HG03045 (cell line): ENCODE measurements around the gene GAL3ST3.
"Not testable (repeated sequence)": the region's sequence is repeated elsewhere in the genome, so short reads cannot be mapped to it uniquely, and the experiment has no call there.

Experiments
- ATAC-seq: cut with Tn5 transposase; IDR thresholded peaks from one replicate; pipeline ENCODE4 v1.9.1; 2021; ENCODE audit warnings: mild to moderate bottlenecking, moderate library complexity; ENCODE audit not compliant: unreplicated experiment

The GAL3ST3 gene

GRCh38 chr11:66048547-66049323, at the start of gene GAL3ST3:
Gene GAL3ST3 (minus strand): TSS chr11:66049161. CDS start chr11:66045415, 3,746 bp downstream.
- ATAC-seq = no peak

DNA sequence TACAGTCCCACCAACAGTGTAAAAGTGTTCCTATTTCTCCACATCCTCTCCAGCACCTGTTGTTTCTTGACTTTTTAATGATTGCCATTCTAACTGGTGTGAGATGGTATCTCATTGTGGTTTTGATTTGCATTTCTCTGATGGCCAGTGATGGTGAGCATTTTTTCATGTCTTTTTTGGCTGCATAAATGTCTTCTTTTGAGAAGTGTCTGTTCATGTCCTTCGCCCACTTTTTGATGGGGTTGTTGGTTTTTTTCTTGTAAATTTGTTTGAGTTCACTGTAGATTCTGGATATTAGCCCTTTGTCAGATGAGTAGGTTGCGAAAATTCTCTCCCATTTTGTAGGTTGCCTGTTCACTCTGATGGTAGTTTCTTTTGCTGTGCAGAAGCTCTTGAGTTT, 43.2 kb upstream of the GAL3ST3 start:
- ATAC-seq = not testable (repeated sequence)

DNA sequence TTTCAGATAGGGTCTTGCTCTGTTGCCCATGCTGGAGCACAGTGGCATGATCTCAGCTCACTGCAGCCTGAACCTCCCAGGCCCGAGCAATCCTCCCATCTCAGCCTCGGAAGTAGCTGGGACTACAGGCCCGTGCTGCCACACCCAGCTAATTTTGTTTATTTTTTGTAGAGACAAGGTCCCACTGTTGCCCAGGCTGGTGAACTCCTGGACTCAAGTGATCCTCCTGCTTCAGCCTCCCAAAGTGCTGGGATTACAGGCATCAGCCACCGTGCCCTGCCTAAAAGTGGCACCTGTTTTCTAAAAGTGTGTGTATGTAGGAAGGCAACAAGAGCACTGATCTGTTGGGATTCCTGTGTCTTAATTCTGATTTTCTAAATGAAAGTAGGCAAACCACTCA, 41.3 kb upstream of the GAL3ST3 start:
- no peak for ATAC-seq

DNA sequence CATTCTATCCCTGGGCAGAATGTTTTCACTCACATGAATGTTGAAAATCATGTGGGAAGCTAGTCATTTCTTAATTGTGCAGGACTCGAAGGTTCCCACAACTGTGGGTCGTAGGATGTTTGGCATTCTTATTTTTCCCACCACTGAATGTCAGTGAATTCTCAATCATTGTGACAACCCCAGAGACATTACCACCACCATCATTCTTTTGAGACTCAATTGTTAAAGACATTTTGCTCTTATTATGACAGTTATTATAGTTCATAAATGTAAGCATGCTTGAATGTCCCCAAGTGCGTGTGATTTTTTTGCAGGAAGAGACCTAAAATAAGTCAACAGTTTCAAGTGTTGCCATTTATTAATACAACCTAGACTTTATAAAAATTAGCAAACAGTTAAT, 40.1 kb upstream of the GAL3ST3 start:
- no peak for ATAC-seq

GRCh38 chr11:66087148-66087908, 38.4 kb upstream of the GAL3ST3 start:
- no peak for ATAC-seq

DNA sequence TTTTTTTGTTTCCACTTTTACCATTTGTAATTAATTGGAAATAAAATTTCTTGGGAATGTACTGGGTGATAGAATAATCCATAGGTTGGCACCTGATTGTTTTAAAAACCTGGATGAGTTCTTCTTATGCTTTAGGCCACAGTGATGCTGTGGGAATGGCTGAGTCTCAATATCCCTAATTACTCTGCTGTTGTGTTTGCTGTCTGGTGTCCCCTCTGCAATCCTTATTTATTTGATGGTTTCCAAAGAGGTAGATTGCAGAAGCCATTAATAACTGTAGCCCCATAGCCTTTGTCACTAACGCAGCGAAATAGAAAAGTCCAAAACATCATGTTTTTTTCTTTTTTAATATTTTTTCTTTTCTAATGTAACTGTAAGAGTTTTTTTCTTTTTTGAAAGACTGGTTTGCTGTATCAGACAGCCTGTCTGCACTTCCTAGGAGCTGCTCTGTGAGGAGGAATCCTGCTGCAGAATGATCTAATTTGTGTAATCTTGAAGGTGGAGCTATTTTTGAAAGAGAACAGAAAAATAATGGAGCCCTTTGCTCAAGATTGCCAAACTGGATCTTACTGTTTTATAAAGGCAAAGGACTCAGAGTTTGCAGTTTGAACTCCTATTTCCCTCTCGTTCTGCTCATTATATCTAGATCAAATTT, 36.0 kb upstream of the GAL3ST3 start:
- ATAC-seq = no peak

DNA sequence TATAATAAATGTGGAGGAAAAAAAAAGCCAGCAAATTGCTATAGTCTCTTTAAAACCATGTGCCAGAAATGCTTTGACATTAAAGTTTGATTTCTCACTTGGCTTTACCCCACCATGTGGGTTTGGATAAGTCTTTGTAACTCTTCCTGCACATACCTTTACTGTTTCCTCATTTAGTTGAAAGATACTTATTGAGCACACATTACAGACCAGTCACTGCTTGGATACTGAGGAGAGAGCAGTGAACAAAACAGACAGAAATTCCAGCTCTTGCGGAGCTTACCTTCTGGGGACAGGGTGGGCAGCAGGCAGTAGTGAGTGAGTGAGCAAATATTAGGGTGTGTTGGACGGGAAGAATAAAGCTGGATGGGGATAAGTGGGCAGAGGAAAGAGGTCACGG, 34.8 kb upstream of the GAL3ST3 start:
- ATAC-seq = no peak

DNA sequence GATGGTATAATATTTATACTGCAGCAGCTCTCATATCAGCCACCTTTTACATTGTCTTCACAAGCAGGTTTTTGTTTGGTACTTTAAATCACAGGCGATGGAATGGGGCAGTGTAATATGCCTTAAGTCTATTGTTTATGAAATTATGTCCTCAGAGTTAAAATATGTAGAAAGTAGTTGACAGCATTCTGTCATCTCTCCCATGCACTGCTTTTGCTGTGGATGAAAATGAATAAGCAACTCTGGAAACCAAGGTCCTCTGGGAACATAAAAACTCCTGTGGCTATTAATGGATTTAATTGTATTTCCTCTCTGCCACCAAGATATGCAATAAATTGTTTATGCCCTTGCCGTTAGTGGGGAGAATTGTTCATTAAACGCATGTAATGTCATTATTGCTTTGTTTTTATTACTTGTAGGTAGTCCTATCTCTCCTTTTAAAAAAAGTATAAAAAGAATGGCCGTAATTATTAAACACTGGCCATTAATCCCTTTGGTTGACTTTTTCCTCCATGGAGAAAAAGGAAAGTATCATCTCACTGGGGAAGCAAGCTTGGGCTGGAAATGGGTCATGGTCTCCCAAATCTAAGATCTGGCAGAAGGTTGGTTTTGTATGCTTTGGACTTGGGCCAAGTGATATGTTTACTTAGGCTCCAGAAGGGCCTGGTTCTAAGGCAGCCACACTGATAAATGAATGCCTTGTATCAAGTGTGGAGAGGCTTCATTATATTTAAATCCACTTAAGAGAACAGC, 34.2 kb upstream of the GAL3ST3 start:
- no peak for ATAC-seq

GRCh38 chr11:66081505-66081904, 32.5 kb upstream of the GAL3ST3 start:
- ATAC-seq = no peak

- no peak for ATAC-seq
Measured at GRCh38 chr11:66080055-66080817, 31.3 kb upstream of the GAL3ST3 start.

DNA sequence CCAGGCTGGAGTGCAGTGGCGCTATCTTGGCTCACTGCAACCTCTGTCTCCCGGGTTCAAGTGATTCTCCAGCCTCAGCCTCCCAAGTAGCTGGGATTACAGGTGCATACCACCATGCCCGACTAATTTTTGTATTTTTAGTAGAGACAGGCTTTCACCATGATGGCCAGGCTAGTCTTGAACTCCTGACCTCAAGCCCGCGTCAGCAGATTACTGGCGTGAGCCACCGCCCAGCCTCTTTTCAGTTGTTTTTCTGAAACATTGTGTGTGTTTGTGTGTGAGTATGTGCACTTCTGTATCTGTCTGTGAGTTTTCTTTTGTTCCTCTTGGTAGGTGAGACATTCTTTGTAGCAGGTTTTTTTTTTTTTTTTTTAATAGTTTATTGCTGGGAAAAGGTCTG, 30.0 kb upstream of the GAL3ST3 start:
- not testable (repeated sequence) for ATAC-seq

GRCh38 chr11:66077927-66078326, 29.0 kb upstream of the GAL3ST3 start:
- ATAC-seq = no peak

- ATAC-seq = no peak
Measured at GRCh38 chr11:66076561-66076960, 27.6 kb upstream of the GAL3ST3 start.

- ATAC-seq = no peak
Measured at GRCh38 chr11:66075273-66075672, 26.3 kb upstream of the GAL3ST3 start.

DNA sequence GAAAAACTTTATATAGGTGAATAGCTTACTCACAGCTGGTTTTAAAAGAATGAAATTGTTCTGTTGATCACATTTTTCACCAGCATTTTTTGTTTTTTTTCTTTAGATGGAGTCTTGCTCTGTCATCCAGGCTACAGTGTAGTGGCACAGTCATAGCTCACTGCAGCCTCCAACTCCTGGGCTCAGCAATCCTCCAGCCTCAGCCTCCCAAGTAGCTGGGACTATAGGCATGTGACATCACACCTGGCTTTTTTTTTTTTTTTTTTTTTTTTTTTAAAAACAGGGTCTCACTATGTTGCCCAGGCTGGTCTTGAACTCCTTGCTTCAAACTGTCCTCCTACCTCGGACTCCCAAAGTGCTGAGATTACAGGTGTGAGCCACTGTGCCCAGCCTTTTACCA, 24.7 kb upstream of the GAL3ST3 start:
- ATAC-seq = no peak

GRCh38 chr11:66072518-66072917, 23.6 kb upstream of the GAL3ST3 start:
- no peak for ATAC-seq

DNA sequence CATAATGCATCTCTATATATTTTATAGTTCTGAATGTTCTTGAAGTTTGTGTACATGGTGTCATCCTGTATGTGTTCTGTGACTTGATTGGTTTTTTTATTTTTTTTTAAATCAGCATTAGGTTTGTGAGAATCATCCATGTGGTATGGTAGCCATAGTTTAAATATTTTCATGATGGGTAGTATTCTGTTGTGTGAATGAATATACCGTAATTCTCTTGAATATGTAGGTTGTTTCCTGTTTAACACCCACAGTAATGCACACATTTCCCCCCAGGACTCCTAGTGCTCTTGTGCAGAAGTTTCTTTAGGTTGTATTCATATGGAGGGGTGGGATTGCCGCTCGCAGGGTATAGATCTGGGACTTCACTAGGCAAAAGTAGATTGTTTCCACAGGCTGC, 23.1 kb upstream of the GAL3ST3 start:
- ATAC-seq = no peak

DNA sequence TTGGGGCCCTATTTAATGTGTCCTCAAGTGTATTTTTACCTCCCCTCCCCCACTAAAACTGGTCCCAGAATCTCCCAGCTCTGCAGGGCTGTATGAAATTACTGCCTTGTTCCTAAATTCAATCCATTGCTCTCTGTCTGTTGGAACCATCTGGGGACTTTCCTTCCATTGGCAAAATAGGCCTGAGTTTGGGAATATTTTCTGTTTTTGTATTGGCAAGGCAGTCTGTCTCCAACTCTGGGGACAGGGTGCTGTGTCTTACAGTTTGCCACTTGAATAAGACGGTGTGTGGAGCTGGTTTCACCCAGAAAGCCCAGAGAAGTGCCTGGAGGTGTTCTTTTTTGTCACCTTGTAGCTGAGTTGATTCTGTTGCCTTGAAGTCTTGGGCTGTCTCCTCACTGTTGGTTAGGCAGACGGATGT, 22.4 kb upstream of the GAL3ST3 start:
- ATAC-seq = no peak

DNA sequence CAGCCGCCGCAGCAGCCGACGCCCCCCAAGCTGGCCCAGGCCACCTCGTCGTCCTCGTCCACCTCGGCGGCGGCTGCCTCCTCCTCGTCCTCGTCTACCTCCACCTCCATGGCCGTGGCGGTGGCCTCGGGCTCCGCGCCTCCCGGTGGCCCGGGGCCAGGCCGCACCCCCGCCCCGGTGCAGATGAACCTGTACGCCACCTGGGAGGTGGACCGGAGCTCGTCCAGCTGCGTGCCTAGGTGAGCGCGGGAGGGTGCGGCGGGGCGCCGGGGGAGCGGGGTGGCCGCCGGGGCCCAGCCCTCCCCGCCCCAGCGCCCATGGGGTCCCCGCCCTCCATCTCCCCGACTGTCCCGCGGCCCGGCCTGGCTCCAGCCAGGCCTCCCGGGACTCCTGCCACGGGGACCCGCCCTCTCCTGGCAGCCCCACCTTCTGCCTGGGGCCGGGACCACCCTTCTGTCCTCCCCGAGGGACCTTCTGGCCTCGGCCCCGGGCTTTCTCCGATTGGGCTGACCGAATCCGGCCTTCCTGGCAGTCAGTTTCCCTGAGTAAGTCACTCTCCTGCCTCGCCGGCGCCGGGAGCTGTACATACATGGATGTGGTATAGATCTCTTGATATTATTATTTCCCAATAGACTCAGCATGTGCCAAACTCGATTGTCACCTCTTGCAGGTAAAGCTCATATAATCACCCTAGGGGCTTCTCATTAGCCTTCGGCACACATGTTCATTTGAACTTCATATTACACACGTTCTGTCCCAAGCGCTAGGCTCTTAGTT, 21.8 kb upstream of the GAL3ST3 start:
- ATAC-seq = peak; percentile 18
